HG02798 (cell line): ENCODE results near the gene LYZL4.
A peak's percentile ranks its signal among the peaks of the same experiment; 100 is the strongest.

Experiments
- ATAC-seq: cut with Tn5 transposase; IDR thresholded peaks from one replicate; pipeline ENCODE4 v1.9.1; 2021; ENCODE audit warnings: mild to moderate bottlenecking; ENCODE audit not compliant: unreplicated experiment, poor library complexity

The LYZL4 gene, protein sequence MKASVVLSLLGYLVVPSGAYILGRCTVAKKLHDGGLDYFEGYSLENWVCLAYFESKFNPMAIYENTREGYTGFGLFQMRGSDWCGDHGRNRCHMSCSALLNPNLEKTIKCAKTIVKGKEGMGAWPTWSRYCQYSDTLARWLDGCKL

GRCh38 chr3:42410370-42411131, at the start of gene LYZL4:
LYZL4 (minus strand) TSS chr3:42410610; CDS start chr3:42407251, 3,359 bp downstream.
- ATAC-seq = no peak

GRCh38 chr3:42459151-42459550, 48.7 kb upstream of the LYZL4 start:
- no peak for ATAC-seq

GRCh38 chr3:42456211-42456610, 45.8 kb upstream of the LYZL4 start:
- ATAC-seq = no peak

- no peak for ATAC-seq
These were observed 41.3 kb upstream of the LYZL4 start for GRCh38 chr3:42451546-42452230.

- no peak for ATAC-seq
These were observed 40.7 kb upstream of the LYZL4 start for GRCh38 chr3:42451116-42451515.

GRCh38 chr3:42450567-42450966, 40.2 kb upstream of the LYZL4 start:
- ATAC-seq = no peak

GRCh38 chr3:42447481-42447880, 37.1 kb upstream of the LYZL4 start:
- ATAC-seq = no peak

DNA sequence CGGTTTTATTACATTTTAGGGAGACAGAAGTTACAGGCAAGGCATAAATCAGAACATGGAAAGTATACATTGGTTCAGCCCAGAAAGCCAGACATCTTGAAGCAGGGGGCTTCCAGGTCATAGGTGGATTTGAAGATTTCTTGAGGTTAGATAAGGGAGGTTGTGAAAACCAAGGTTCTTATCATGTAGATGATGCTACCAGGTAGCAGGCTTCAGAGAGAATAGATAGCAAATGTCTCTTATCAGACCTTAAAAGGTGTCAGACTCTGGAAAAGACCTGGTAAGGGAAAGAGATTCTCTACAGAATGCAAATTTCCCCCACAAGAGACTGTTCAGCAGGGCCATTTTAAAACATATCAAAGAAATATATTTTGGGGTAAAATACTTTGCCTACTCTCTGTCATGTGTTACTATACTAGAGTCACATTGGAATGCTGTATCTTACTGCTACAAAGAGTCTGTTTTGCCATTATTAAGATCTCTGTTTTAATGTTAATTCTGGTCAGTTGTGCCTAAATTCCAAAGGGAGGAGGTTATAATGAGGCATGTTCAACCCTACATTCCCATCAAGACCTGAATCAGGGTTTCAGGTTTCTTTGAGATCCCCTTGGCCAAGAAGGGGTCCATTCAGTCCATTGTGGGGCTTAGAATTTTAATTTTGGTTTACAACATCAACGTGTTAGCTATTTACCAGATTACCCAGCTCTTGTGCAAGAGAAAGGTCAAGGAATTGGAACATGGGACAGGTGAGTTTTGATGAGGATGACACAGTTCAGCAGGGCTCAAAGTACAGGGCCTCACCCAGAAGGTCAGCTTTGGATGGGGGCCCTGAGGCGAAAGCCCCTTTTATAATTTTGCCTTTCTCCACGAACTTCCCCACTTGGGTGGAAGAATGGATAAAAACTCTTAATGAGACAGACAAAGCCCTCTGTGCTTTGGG, 36.0 kb upstream of the LYZL4 start:
- ATAC-seq = no peak

GRCh38 chr3:42443819-42444436, 33.5 kb upstream of the LYZL4 start:
- peak; percentile 76 for ATAC-seq

- no peak for ATAC-seq
These were observed 32.9 kb upstream of the LYZL4 start for GRCh38 chr3:42443292-42443691.

DNA sequence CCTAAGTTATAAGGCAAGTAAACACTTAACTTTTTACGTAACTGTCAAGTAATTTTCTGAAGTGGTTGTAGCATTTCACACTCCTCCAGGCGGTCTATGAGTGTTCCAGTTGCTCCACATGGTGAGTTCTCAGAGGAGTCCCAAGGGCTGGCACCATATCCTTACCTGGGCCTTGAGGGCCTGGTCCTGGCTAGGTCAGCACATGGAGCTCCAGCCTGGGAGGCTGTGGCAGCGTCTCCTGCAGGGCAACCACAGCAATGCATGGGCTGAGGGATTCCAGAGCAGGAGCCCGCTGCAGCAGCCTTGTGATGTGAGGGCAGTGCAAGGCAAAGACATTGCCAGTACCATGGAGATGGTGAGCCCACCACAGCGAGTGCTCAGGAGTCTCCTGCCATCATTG, 32.2 kb upstream of the LYZL4 start:
- no peak for ATAC-seq

DNA sequence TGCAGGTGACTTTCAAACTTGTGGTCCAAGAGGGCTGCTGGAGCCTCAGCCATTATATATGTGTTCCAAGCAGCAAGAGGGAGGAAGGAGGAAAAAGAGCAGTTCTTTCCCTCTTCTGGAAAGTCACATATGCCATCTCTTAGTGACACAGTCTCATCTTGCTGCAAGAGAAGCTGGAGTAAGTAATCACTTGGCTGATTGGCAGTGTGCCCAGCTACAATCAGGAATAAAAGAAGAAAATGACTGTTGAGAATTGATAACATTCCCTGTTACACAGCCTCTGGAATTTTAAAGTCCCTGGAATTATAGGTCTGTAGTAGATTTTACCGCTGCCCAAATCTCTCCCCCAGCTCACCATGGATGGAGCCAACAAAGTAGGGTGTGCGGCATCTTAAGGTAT, 31.4 kb upstream of the LYZL4 start:
- ATAC-seq = no peak

DNA sequence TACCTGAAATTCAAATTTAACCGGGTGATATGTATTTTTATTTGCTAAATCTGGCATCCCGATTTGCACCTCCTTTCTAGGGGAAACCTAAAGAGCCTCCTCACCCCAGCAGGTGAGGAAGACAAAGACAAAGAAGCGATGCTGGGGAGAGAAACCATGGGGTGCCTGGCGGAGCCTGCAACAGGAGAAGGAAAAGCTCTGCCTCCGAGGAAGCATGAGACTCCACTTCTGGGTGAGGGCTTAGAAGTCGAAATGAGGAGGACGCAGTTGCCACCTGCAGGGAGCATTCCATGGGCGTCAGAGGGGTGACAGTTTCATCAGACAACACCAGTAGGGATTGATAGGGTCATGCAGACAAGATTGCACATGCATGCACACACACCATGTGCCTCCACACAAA, 30.5 kb upstream of the LYZL4 start:
- ATAC-seq = no peak

- ATAC-seq = no peak
These were observed 29.1 kb upstream of the LYZL4 start for GRCh38 chr3:42439261-42440115.

GRCh38 chr3:42438758-42439157, 28.3 kb upstream of the LYZL4 start:
- no peak for ATAC-seq

GRCh38 chr3:42438193-42438592, 27.8 kb upstream of the LYZL4 start:
- ATAC-seq = no peak

DNA sequence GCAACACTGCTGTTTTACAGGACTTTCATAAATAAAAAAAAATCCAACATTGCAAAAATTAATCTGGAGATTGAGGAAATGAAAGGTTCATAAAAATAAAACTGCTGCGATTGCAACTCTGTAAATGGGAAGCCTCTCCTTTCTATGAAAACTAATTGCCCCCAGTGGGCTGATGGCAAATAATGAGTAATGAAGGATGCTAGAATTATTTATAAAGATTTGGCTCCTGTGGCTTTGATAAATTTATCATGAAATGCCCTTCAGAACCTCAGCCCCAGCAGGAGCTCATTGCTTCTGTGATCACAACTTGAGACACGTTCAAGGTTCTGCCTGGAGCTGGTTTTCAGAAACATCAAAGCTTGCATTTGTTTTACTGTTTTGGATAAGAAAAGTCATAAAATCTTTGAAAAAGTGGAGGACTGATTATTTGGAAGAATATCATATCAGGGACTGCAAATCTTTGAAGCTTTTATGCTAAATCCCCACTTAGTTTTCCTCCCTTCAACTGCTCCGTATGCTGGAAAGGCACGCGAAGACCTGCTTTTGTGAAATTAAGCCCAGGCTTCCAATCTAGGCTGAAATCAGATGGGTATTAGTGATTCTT, 24.5 kb upstream of the LYZL4 start:
- no peak for ATAC-seq

- ATAC-seq = no peak
These were observed 22.1 kb upstream of the LYZL4 start for GRCh38 chr3:42432485-42432884.
